Mucosa of gallbladder (tissue), 1 donor: ENCODE results near the gene SGMS1. TPM values are rescaled to one million over a fixed set of nuclear protein-coding genes. Genes with fewer than 3 reads are reported as not detected.
"Not testable (repeated sequence)": the region's sequence is repeated elsewhere in the genome, so short reads cannot be mapped to it uniquely, and the experiment has no call there.

Source experiments
- DNase-seq: peaks from one replicate; pipeline ENCODE4 v3.0.0-alpha.2; 2020; ENCODE audit warnings: low spot score
- total RNA-seq: library from RNA; stranded (reverse); gene quantifications from one replicate; pipeline ENCODE4 v1.2.1, GENCODE V29; 2021
- donor health status: DM: no; HTN: no; CAD: no.

Gene SGMS1
- total RNA-seq, 1 donor from 2014 or later = 36.9 TPM

DNA sequence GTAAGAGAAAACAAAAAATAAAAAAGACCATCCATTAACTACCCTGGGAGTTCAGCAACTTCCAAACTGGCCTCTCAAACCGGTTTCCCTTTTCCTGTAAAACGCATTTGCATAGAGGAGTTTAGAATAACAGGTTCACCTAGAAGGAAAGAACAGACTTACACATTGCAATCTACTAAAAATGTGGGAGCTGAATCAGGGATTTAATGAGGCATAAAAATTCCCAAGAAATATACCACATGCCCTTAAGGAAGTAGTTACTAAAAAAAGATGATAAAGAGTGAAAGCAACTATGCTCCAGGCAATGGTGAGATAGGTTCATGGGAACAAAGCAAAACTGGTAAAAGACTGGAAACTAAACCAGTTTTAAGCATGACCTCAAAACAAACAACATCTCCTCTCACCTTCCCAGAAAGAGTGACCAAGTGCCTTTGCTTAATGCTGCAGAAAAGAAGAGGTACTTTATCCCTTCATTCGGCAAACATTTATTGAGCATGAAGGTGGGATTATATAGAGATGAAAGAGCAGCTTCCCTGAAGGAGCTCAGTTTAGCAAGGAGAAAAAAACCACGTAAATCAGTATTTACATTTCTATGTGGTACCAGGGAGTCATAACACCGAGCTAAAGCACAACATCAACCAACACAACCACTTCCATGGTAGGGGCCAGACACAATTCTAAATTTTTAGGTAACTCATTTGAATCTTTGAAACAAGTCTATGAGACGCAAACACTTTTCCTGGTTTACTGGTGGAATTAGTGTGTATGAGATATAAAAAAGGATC is 152.8 kb downstream of the SGMS1 start:
- DNase-seq = no peak

DNA sequence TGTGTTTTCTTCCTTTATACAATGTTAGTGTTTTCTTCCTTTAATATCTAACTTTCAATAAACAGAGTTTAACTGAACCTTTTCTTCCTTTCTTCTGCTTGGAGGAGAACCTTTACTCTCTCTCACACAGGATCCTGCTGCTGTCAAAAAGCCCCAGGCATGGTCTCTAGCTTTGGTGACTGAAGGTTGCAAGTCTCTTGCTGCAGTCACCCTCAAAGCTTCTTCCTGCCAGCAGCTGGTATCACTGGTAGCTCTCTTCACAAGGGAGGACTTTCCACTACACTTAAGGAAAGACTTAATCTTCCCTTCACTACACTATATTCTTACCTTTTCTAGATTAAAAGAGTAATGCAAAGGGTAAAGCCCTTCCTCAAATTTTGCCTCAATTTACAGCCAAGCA is 153.4 kb downstream of the SGMS1 start:
- DNase-seq = no peak

DNA sequence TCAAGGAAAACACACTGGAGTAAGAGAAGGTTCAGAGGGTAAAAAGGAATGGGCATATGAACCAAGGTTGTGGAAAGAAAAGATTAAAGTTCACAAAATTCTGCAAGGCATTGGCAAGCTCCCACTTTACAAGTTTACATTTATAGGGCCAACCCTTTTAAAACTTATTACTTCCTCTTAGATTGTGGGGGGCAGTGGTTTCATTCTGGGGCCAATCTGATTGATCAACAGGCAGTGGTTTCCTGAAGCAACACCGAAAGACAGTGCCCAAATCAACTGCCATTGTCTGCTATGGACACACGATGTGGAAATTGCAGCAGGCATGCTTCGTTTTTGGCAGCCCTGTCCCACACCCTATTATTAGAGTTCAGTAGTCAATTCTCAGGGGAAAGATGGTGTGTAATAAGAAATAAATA is 154.0 kb downstream of the SGMS1 start:
- DNase-seq = no peak

DNA sequence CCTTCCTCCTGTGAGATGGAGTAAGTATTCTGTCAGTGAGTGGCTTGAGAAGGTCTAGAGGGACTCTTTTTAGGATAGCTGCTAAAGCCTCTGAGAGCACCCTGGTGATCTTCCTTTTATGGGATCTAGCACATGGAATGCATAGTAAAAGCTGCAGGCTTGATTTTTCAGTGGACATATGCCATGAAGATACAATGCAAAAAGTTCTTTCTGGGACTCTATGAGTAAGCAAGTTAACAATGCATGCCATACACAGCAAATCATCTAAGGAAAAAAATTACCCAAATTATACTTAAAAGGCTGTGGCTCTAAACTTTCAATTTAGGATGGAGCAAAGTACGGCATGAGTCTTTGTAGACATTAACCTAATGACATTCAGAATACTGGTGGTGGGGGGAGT is 154.5 kb downstream of the SGMS1 start:
- no peak for DNase-seq

DNA sequence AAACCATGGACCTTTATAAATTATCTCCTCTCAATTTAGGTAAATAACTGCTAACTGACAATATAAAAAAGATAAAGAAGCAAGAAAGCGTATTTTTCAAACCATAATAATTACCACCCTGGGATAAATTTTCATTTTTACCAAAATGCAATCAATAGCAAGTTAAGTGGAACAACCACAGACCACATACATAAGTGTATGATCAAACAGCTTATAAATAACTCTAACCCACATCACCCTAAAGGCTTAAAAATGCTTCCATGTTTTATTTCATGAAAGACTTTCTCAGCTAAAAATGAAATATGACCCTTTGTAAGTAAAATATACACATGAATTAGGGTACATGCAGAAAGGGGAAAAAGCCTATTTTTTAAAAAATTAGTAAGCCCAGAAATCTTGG is 156.5 kb downstream of the SGMS1 start:
- DNase-seq = no peak

DNA sequence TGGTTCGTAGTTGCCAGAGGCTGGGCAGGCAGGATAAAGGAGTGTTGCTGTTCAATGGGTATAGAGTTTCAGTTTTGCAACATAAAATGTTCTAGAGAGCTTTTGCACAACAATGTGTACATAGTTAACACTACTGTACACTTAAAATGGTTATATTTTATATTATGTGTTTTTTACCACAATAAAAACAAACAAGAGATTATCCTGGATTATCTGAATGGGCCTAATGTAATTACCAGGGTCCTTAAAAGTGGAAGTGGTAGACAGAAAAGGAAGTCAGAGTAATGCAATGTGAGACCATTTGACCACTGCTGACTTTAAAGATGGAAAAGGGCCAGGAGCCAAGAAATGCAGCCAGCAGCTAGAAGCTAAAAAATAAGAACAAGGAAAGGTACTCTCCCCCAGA is 159.7 kb downstream of the SGMS1 start:
- DNase-seq = no peak

DNA sequence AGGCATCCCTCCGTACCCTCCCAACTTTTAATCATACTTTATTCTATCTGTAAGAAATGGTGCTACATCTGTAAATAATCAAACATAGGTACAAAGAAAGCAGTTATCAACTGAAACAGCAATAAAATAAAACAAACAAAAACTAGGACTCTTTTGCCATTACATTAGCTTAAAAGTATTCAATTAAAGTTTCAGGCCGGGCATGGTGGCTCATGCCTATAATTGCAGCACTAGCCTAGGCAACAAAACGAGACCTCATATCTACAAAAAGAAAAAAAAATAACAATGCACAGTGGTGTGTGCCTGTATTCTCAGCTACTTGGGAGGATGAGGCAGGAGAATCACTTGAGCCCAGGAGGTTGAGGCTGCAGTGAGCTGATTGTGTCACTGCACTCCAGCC is 161.9 kb downstream of the SGMS1 start:
- no peak for DNase-seq

DNA sequence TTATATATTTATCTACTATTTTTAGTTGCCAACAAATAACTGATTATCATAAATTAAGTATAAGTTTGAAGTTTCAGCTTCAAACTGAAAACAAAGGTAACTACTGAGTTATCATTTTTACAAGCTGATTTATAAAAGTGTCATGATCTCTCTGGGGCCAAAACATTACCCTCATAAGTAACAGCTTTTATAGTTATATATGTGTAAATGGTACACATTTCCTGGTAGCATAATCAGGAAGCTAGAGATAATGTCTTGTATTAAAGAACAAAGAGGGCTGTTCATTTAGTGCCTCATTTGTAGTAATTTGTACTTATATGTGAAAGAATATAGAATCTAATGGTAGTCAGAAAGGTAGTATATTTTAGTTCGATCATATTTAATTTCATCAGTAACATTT is 162.6 kb downstream of the SGMS1 start:
- no peak for DNase-seq

DNA sequence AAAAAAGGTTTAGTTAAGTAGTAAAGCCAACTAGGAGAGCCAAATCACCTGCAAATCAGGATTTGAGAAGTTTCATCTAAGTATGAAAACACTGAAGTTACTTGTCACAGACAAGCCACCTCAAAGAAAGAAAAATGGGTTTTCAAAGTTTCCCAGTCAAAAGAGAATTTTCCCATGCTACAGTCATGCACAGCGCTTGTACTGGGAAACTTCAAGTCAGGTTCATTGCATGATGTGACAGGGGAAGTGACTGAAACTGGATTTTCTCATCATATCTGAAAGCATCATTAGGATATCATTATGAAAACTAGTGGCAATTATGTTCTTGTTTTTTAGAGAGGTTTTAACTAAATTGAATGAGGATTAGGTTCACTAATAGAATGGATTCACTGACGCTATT is 167.0 kb downstream of the SGMS1 start:
- DNase-seq = no peak

DNA sequence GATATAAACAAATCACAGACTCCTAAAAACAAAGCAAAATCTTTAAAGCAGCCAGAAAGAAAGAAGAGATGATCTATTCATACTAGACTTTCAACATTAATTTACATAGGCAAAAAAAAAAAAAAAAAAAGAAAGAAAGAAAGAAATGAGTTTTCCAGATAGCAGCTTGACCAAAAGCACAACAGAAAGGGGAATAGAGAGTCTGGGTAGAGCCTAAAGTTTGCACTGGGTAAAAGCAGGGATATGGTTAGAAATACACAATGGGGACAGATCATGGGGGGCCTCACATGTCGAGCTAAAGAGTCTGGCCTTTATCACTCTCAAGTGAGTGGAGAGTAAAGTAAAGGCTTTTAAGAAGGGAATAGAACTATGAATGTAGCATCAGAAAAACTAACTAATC is 169.8 kb downstream of the SGMS1 start:
- DNase-seq = no peak

DNA sequence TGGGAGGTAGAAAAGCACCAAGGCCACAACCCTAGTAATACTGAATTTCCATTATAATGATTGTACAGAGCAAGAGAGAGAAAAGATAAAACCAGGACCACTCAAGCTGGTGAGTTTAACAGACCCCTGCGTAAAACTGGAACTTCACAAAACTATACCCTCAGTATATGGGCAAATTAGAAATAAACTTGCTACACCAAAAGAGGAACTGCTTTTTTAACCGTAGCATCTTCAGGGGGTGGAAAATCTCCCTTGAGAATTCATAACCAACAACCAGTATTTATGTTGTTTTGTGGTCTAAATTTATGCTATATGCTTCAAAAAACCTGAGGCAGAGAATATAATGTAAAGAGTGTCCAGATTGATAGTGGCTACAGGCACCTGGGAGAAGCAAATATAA is 171.2 kb downstream of the SGMS1 start:
- DNase-seq = no peak

DNA sequence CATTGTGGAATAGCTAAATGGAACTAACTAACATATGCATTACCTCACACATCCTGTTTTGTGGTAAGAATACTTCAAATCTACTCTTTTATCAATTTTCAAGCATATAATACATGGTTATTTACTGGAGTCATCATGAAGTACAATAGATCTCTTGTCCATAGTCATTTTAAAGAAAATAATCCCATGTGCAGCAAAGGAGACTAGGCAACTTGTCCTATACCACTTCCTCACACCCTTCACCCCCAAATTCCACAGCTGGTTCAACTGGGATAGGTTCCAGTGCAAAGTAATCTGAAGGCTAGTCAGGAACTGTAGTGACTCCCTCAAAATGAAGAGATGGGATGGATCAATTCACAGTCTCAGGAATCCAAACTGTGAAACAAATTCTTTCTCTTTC is 176.1 kb downstream of the SGMS1 start:
- no peak for DNase-seq

DNA sequence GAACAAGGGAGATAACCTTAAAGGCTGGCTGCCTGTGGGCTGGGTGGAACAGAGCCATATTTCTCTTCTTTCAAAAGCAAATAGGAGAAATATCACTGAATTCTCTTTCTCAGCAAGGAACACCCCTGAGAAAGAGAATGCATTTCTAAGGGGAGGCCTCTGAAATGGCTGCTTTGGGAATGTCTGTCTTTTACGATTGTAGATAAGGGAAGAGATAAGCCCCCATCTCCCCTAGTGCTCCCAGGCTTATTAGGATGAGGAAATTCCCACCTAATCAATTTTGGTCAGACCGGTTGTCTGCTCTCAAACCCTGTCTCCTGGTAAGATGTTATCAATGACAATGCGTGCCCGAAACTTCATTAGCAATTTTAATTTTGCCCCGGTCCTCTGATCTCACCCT is 178.0 kb downstream of the SGMS1 start:
- DNase-seq = not testable (repeated sequence)

DNA sequence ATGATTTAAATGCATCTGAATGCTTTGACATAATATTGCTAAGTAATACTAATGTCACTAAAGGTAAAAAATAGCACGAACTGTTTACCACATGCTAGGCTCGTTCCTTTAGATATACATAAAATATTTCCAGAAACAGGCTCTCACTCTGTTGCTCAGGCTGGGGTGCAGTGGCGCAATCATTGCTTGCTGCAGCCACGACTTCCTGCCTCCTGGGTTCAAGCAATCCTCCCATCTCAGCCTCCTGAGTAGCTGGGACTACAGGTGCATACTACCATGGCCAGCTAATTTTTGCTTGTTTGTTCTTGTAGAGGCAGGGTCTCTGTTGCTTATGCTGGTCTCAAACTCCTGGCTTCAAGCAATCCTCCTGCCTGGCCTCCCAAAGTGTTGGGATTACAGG is 183.3 kb downstream of the SGMS1 start:
- DNase-seq = no peak

DNA sequence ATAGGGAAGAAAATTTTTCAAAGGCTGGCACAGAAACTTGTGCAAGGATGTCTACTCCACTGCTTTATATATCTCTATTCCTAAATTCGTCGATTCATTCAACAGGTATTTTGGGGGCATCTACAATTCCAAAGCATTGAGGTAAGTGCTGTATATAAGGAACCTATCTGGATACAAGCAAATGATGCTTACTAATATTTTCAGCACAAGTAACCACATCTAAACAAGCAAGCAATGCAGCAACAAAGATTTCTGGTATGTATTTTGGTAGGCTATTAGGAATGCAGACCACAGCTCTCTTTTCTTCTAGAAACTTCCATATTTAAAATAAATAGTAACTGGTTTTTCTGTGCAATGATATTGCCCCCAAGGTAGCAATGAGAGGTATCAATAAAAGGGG is 183.9 kb downstream of the SGMS1 start:
- DNase-seq = no peak

DNA sequence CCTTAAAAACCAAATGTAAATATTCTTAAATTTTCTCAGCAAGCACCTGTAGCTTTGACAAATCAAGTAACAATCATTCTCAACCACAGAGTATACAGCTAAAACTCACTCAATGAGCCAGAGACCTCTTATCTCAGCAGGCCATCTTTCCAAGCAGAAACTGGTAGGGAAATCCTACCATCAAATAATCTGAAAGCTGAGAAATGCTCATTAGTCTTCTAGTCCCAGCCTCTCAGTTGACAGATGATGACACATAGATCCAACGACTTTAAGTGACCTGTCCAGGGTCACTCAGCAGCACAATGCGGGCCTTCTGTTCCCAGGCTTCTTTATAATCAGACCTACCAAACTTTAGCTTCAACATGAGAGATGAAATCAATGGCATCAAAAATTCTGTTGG is 184.6 kb downstream of the SGMS1 start:
- no peak for DNase-seq

DNA sequence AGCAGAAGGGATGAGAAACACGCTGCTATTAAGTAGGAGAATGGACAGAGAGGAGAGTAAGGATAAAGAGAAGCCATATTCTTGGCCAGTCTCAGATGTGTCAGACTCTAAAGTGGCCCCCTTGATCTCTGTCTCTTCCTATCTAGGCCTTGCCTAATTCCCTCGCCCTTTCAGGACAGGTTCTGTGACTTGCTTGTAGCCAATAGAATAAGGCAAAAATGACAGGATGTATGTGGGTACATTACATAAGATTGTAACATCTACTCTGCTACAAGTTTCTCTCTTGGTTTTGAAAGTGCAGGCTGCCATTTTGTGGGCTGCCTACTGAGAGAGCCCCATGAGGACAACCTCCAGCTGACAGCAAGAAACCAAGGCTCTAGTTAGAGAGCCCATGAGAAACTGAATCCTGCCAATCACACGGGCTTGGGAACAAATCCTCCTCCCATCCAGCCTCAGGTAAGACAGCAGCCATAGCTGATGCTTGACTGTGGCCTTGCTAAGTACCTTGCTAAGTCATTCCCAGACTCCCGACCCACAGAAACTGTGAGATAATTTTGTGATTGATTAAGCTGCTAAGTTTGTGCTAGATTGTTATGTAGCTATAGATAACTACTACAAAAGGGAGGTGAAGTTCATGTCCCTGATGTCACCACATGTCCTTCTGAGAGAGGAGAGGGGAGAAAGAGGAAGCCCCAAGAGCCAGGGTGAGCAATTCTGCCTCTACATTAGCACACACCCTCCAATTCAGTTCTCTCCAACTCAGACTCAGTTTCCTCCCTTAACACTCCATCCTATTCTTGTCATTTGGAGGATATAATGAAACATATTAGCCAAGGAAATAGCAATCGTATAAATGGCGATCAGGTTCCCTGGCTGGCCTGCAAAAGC is 185.5 kb downstream of the SGMS1 start:
- no peak for DNase-seq

DNA sequence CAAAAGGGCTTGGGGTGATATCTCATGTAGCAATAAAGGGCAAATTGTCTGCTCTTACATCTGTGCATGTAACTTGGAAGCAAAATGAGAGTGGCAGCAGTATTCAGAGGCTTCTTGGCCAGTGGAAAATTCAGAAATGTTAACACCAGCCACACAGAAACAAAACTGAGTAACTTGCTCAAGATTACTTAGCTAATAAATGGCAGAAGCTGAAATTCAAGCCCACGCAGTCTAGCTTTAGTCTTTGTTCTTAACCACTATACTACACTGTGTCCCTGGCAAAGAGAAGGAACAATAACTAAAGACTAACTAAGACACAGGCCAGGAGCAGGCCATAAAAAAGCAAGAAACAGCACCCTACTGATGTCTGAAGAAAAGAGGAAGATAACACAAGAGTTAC is 186.5 kb downstream of the SGMS1 start:
- DNase-seq = no peak

DNA sequence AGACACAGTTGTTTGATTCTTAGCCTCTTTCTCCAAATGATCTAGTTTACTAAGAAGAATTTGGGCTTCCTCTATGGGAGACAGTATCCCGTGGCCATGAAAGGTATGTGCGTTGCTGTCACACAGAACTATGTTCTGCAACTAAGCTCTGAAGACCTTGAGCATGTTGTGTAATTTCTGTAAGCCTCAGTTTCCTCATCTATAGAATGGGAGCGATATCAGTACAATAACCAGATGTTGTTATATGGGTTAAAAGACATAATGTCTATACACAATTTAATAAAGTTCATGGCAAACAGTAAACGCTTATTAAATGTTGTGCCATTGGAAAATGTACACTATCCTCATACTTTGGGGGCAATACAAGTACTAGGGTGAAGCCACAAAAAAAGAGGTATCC is 187.0 kb downstream of the SGMS1 start:
- no peak for DNase-seq

DNA sequence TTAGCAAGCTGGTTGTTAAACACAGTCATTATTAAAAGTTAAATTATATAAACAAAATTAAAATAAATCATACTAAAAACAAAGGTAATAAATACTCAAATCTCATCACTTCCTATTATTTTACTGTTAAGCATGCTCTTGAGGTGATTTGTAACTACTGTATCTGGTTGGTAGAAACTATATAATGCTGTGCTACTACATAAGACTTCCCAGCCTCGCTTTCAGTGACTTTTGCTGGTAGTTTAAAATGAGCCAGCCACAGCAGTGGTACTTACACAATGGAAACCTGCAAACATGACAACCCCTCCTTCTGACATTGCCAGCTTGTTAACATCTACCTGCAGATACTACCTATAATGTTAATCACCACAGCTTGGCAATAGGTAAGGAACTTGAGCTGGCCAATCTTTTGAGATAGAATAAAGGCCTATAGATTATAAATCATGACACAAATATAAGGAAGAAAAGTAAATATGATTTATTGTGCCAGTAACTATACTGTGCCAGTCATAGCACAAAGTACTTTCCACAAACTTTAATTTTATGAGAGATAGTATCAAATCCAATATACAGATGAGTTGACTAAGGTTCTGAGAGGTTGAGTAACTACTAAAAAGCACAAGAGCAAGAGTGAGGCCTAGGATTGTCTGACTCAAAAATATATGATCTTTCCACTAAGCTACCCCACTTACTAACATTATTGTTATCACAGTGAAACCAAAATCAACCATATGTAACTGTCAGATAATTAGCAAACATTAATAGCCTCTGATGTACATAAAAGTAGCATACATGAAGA is 191.3 kb downstream of the SGMS1 start:
- no peak for DNase-seq

DNA sequence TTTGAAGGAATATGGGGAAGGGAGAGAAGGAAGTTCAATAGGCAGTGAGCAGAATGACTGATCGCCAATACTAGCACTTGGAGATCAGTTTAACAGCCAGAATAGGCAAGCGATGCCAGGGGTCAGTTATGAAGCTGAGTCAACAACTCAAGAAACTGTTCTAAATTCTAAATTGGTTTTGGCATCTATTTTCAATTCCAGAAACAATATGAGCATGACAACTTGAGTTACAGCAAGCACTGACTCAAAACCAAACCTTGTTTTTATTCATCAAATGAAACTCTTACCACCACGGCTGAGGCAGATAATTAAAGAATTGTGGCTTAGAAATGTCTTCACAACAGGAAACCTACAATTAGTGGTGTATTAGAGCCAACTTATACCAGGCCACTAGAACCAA is 192.0 kb downstream of the SGMS1 start:
- no peak for DNase-seq

DNA sequence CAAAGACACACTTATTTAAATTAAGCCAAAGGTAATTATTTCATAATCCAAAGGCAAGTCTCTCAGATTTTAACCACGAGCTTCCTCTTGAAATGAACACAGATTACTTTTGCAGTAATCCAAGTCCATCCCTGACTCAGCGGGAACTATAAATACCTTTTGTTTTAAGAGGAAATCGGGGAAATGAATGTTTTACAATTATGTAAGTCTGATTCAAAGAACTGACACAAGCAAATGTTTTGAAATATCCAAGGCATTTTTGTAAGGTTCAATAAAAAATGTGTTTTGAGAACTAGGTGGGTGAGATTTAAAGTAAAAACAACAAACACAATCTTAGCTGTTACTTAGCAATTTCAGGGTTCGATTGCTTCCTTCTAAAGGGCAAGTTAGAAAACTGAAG is 192.6 kb downstream of the SGMS1 start:
- no peak for DNase-seq
